Measurements from ENCODE around the gene ANAPC2. TPM values are rescaled to one million over a fixed set of nuclear protein-coding genes. Genes with fewer than 3 reads are reported as not detected.
A peak's percentile ranks its signal among the peaks of the same experiment; 100 is the strongest.

The ANAPC2 gene
- polyA plus RNA-seq, 3 donors: 1.9 to 76.8 (median 2.0) TPM

- no peaks in the 10 kb centered on the region for H3K9me3 Mint-ChIP-seq
- H3K36me3 ChIP-seq (replicated peaks in 1 of 2; ENCODE audit: control insufficient read depth in 1 of 2, insufficient read depth in 2 of 2, low read length in 2 of 2): peaks cover 15 to 22% of the 10 kb centered on the region in 2 donors
- H3K9ac ChIP-seq (ENCODE audit: insufficient read depth, low read length, poor library complexity, severe bottlenecking): no peak overlapping the region
- H3K4me2 ChIP-seq (replicated peaks; ENCODE audit: extremely low read depth, low read length, poor library complexity, severe bottlenecking): no peak overlapping the region
- peaks cover 10 to 15% of the 10 kb centered on the region in 2 donors for H3K36me3 Mint-ChIP-seq
- H2AFZ ChIP-seq (ENCODE audit: insufficient read depth, low read depth, low read length, poor library complexity, severe bottlenecking): no peak overlapping the region
- H4K20me1 ChIP-seq (ENCODE audit: insufficient read depth, low read length): no peaks in the 10 kb centered on the region
- TF ChIP-seq CTCF (IDR thresholded peaks at IDR 0.05): no peak
- DNase-seq: no peak
- no peaks in the 10 kb centered on the region for H3K4me1 Mint-ChIP-seq
- no peak overlapping the region for H3K4me3 ChIP-seq (replicated peaks in 1 of 3; ENCODE audit: low read depth in 2 of 3, low read length in 3 of 3)
- 92% methylated on average over 45 of the region's 45 CpGs for WGBS (ENCODE audit: insufficient coverage)
- no peaks in the 10 kb centered on the region for H3K9me3 ChIP-seq (replicated peaks in 1 of 2; ENCODE audit: control insufficient read depth in 1 of 2, insufficient read depth in 1 of 2, low read length in 2 of 2)
- peaks cover 3 to 40% of the 10 kb centered on the region in 2 donors for H3K27me3 ChIP-seq (ENCODE audit: control insufficient read depth in 2 of 2, insufficient read depth in 2 of 2, low read length in 2 of 2)
- H3K4me3 Mint-ChIP-seq: no peak overlapping the region
- no peak overlapping the region for H3K27ac ChIP-seq (ENCODE audit: low read depth in 1 of 2, low read length in 2 of 2)
- H3K27me3 Mint-ChIP-seq (ENCODE audit: low read depth in 3 of 3): peaks cover 27 to 51% (median 45%) of the 10 kb centered on the region in 3 donors
- no peak overlapping the region for H3K27ac Mint-ChIP-seq
- no peaks in the 10 kb centered on the region for H3K79me2 ChIP-seq (ENCODE audit: insufficient read depth, low read length)
- peaks cover 0 to 4% of the 10 kb centered on the region in 2 donors for H3K4me1 ChIP-seq (ENCODE audit: control insufficient read depth in 1 of 2, insufficient read depth in 2 of 2, low read length in 2 of 2)
- intact Hi-C loops (cut with micrococcal nuclease): no loop called here
Observed at GRCh38 chr9:137173796-137174664, 14.3 kb downstream of the ANAPC2 start.

GRCh38 chr9:137172901-137173795, 15.2 kb downstream of the ANAPC2 start:
- intact Hi-C loops (cut with micrococcal nuclease): no loop called here
- no peaks in the 10 kb centered on the region for H3K79me2 ChIP-seq (ENCODE audit: insufficient read depth, low read length)
- H4K20me1 ChIP-seq (ENCODE audit: insufficient read depth, low read length): no peaks in the 10 kb centered on the region
- H3K4me3 Mint-ChIP-seq: no peak overlapping the region
- H3K27me3 ChIP-seq (ENCODE audit: control insufficient read depth in 2 of 2, insufficient read depth in 2 of 2, low read length in 2 of 2): peaks cover 3 to 43% of the 10 kb centered on the region in 2 donors
- WGBS (ENCODE audit: insufficient coverage): 32% methylated on average over 18 of the region's 21 CpGs
- TF ChIP-seq CTCF (IDR thresholded peaks at IDR 0.05): no peak
- H3K36me3 ChIP-seq (replicated peaks in 1 of 2; ENCODE audit: control insufficient read depth in 1 of 2, insufficient read depth in 2 of 2, low read length in 2 of 2): peaks cover 6 to 13% of the 10 kb centered on the region in 2 donors
- H2AFZ ChIP-seq (ENCODE audit: insufficient read depth, low read depth, low read length, poor library complexity, severe bottlenecking): no peak overlapping the region
- H3K9me3 ChIP-seq (replicated peaks in 1 of 2; ENCODE audit: control insufficient read depth in 1 of 2, insufficient read depth in 1 of 2, low read length in 2 of 2): no peaks in the 10 kb centered on the region
- no peak for DNase-seq
- H3K4me1 ChIP-seq (ENCODE audit: control insufficient read depth in 1 of 2, insufficient read depth in 2 of 2, low read length in 2 of 2): peaks cover 0 to 6% of the 10 kb centered on the region in 2 donors
- peaks cover 31 to 60% (median 52%) of the 10 kb centered on the region in 3 donors for H3K27me3 Mint-ChIP-seq (ENCODE audit: low read depth in 3 of 3)
- H3K4me1 Mint-ChIP-seq: no peaks in the 10 kb centered on the region
- H3K4me2 ChIP-seq (replicated peaks; ENCODE audit: extremely low read depth, low read length, poor library complexity, severe bottlenecking): no peak overlapping the region
- H3K9me3 Mint-ChIP-seq: no peaks in the 10 kb centered on the region
- H3K36me3 Mint-ChIP-seq: peaks cover 9 to 10% of the 10 kb centered on the region in 2 donors
- peak overlapping the region in 1 of 7 donors; percentile 25 for H3K27ac Mint-ChIP-seq
- H3K27ac ChIP-seq (ENCODE audit: low read depth in 1 of 2, low read length in 2 of 2): no peak overlapping the region
- H3K9ac ChIP-seq (ENCODE audit: insufficient read depth, low read length, poor library complexity, severe bottlenecking): no peak overlapping the region
- no peak overlapping the region for H3K4me3 ChIP-seq (replicated peaks in 1 of 3; ENCODE audit: low read depth in 2 of 3, low read length in 3 of 3)

Measured in CD14-positive monocyte (primary cell).